ENCODE measurements around the gene DHRS4. TPM values are rescaled to one million over a fixed set of nuclear protein-coding genes. Genes with fewer than 3 reads are reported as not detected.

The DHRS4 gene
- total and polyA plus RNA-seq, 2 of the 13 experiments (the other 11 are each of a cell fraction or from before 2014, with no cell fraction given) = 23.9 to 45.1 TPM

DNA sequence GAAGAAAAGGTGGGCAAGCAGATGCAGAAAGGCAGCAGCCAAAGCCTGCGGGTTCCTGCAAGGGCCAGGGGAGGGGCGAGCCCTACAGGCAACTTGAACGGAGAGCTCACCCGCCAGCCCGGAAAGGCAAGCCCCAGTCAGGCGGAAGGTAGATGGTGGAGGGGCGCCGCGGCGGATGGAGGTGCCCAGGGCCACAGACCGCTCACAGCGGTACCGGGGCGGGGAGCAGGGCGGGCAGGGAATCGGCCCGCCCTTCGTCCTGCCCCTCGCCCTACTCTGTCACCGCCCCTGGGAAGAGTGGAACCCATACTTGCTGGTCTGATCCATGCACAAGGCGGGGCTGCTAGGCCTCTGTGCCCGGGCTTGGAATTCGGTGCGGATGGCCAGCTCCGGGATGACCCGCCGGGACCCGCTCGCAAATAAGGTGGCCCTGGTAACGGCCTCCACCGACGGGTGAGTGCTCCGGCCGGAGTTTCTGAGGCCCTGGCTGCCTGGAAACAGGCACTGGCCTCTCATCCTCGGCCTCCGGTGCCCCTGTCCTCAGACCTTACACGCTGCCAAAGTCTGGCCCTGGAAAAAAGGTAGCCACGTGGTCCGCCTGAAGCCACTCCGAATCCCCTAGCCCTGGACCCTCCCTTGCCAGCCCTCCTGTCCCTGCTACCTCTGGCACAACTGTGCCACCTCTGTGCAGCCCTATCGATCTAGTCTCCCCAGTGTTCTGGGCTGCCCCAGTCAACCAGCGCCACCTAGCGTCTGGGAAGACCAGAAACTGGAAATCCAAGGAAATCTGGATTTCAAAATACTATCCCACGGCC, at the start of gene DHRS4 (continued):
- TF ChIP-seq CBX5 (CRISPR knock-in tag; IDR thresholded peaks at IDR 0.05; ENCODE audit: borderline replicate concordance) = peak; percentile 93; the same call in 1 of the 2 replicates
- TF ChIP-seq MBNL3 (CRISPR knock-in tag; conservative IDR thresholded peaks at IDR 0.05) = no peak
- TF ChIP-seq KLF15 (CRISPR knock-in tag; IDR thresholded peaks at IDR 0.05; ENCODE audit: borderline replicate concordance) = peak; percentile 87
- TF ChIP-seq, protein P1, sequence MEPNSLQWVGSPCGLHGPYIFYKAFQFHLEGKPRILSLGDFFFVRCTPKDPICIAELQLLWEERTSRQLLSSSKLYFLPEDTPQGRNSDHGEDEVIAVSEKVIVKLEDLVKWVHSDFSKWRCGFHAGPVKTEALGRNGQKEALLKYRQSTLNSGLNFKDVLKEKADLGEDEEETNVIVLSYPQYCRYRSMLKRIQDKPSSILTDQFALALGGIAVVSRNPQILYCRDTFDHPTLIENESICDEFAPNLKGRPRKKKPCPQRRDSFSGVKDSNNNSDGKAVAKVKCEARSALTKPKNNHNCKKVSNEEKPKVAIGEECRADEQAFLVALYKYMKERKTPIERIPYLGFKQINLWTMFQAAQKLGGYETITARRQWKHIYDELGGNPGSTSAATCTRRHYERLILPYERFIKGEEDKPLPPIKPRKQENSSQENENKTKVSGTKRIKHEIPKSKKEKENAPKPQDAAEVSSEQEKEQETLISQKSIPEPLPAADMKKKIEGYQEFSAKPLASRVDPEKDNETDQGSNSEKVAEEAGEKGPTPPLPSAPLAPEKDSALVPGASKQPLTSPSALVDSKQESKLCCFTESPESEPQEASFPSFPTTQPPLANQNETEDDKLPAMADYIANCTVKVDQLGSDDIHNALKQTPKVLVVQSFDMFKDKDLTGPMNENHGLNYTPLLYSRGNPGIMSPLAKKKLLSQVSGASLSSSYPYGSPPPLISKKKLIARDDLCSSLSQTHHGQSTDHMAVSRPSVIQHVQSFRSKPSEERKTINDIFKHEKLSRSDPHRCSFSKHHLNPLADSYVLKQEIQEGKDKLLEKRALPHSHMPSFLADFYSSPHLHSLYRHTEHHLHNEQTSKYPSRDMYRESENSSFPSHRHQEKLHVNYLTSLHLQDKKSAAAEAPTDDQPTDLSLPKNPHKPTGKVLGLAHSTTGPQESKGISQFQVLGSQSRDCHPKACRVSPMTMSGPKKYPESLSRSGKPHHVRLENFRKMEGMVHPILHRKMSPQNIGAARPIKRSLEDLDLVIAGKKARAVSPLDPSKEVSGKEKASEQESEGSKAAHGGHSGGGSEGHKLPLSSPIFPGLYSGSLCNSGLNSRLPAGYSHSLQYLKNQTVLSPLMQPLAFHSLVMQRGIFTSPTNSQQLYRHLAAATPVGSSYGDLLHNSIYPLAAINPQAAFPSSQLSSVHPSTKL (CRISPR knock-in tag; IDR thresholded peaks at IDR 0.05) = peak; percentile 84
- peak; percentile 100 for TF ChIP-seq ZFY (CRISPR knock-in tag; IDR thresholded peaks at IDR 0.05)
- peak; percentile 89 for TF ChIP-seq STAG1 (CRISPR knock-in tag; IDR thresholded peaks at IDR 0.05)
- TF ChIP-seq, protein P2, sequence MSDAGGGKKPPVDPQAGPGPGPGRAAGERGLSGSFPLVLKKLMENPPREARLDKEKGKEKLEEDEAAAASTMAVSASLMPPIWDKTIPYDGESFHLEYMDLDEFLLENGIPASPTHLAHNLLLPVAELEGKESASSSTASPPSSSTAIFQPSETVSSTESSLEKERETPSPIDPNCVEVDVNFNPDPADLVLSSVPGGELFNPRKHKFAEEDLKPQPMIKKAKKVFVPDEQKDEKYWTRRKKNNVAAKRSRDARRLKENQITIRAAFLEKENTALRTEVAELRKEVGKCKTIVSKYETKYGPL (CRISPR knock-in tag; IDR thresholded peaks at IDR 0.05) = no peak
- TF ChIP-seq ZNF615 (CRISPR knock-in tag; IDR thresholded peaks at IDR 0.05; ENCODE audit: borderline replicate concordance) = peak; percentile 76; the same call in 1 of the 2 replicates
- TF ChIP-seq NFKB2 (CRISPR knock-in tag; IDR thresholded peaks at IDR 0.05; ENCODE audit: borderline replicate concordance) = peak; percentile 98
- peak; percentile 81; the same call in 1 of the 2 replicates for TF ChIP-seq FOXJ3 (CRISPR knock-in tag; IDR thresholded peaks at IDR 0.05; ENCODE audit: borderline replicate concordance)
- TF ChIP-seq NFATC3 (CRISPR knock-in tag; IDR thresholded peaks at IDR 0.05) = peak; percentile 67
- peak; percentile 87 for TF ChIP-seq SMC3 (IDR thresholded peaks at IDR 0.05; ENCODE audit: low read length)
- peak; percentile 71 for TF ChIP-seq SP2 (CRISPR knock-in tag; IDR thresholded peaks at IDR 0.05)
- TF ChIP-seq ZNF570 (CRISPR knock-in tag; IDR thresholded peaks at IDR 0.05; ENCODE audit: borderline replicate concordance) = peak; percentile 88
- no peak for TF ChIP-seq NFE2L2 (IDR thresholded peaks at IDR 0.05; ENCODE audit: low read length)
- TF ChIP-seq NCOA2 (CRISPR knock-in tag; IDR thresholded peaks at IDR 0.05) = peak; percentile 67
- peak; percentile 66; the same call in 1 of the 2 replicates for TF ChIP-seq ZNF430 (CRISPR knock-in tag; IDR thresholded peaks at IDR 0.05)
- TF ChIP-seq FOXA3 (CRISPR knock-in tag; IDR thresholded peaks at IDR 0.05) = peak; percentile 60
- peak; percentile 99 for TF ChIP-seq ZFP90 (CRISPR knock-in tag; IDR thresholded peaks at IDR 0.05; ENCODE audit: borderline replicate concordance)
- TF ChIP-seq, protein P3, sequence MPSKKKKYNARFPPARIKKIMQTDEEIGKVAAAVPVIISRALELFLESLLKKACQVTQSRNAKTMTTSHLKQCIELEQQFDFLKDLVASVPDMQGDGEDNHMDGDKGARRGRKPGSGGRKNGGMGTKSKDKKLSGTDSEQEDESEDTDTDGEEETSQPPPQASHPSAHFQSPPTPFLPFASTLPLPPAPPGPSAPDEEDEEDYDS (CRISPR knock-in tag; IDR thresholded peaks at IDR 0.05) = peak; percentile 94
- TF ChIP-seq ZNF143 (CRISPR knock-in tag; IDR thresholded peaks at IDR 0.05) = peak; percentile 62
- peak; percentile 76 for TF ChIP-seq NR2C2 (CRISPR knock-in tag; IDR thresholded peaks at IDR 0.05; ENCODE audit: borderline replicate concordance)
- 0 out of 2 replicates have a peak, but pooled peaks have one; percentile 73 for TF ChIP-seq NR3C1 (CRISPR knock-in tag; IDR thresholded peaks at IDR 0.05)
- TF ChIP-seq, protein P4, sequence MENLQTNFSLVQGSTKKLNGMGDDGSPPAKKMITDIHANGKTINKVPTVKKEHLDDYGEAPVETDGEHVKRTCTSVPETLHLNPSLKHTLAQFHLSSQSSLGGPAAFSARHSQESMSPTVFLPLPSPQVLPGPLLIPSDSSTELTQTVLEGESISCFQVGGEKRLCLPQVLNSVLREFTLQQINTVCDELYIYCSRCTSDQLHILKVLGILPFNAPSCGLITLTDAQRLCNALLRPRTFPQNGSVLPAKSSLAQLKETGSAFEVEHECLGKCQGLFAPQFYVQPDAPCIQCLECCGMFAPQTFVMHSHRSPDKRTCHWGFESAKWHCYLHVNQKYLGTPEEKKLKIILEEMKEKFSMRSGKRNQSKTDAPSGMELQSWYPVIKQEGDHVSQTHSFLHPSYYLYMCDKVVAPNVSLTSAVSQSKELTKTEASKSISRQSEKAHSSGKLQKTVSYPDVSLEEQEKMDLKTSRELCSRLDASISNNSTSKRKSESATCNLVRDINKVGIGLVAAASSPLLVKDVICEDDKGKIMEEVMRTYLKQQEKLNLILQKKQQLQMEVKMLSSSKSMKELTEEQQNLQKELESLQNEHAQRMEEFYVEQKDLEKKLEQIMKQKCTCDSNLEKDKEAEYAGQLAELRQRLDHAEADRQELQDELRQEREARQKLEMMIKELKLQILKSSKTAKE (CRISPR knock-in tag; IDR thresholded peaks at IDR 0.05; ENCODE audit: borderline replicate concordance) = no peak
